ENCODE results near the gene ELN. TPM values are rescaled to one million over a fixed set of nuclear protein-coding genes. Genes with fewer than 3 reads are reported as not detected.

Gene ELN
- total RNA-seq, 1 experiment from 2014 or later: 0.23 TPM

DNA sequence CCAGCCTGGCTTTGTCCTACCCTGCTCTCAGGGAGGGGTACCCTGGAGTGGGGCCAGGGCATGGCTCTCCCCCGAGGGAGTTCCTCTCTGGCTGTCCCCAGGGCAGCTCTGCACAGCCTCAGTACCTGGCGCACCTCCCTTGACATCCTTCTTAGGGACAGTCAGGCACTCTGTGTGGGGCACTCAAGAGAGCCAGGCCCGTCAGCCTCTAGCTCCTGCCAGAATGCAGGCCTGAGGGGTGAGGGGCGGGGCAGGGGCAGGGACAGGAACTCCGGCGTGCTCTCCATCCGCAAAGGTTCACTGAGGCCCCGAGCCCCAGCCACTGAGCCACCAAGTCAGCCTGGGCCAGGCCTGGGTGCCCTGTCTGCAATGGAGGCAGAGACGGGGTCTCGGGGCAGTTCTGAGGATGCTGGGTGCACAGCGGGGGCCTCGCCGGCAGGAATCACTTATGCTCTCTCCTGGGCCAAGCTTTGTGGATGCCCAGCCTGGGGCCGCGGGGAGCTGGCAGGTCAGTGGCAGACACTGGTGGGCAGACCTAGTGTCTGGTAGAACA lies 65.8 kb downstream of the ELN start:
- DNase-seq (ENCODE audit: low read depth): no peak

DNA sequence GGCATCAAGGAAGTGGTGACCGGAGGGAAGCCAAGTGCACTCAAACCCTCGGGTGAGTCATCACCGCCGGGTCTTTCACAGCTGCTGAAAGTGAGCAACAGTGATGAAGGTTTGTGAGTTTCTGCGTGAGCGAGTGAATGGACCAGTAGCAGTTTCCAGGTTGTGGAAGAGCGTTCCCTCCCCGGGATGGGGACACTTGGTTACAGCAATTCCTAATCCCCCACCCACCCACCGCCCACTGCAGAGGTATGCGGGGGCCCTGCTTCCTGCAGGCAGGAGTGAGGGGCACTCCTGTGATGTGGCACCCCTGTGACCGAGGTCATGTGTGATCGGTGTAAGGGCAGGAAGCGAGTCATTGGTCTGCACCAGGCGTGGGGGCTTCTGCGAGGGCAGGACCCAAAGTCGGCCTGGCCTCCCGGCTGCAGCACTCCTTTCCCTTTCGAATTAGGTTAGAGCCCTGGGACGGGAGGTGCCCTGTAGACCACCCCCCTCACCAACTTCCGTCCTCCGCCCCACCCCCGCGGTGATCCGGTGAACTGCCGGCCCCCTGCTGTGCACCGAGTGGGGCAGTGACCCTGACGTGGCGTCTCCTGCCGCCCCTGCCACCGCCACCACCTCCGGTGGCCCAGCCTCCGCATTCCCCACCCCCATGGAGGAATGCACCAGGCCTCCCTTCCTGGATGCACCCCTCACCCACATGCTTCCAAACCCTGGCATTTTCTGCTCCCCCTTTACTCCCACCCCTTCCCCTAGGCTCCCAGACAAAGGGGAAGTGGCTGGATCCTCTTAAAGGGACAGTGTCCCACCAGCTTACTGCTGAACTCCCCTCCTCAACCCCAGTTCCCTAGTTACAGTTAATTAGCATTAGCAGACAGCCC lies 66.5 kb downstream of the ELN start:
- peak; percentile 99 for DNase-seq (ENCODE audit: low read depth)

DNA sequence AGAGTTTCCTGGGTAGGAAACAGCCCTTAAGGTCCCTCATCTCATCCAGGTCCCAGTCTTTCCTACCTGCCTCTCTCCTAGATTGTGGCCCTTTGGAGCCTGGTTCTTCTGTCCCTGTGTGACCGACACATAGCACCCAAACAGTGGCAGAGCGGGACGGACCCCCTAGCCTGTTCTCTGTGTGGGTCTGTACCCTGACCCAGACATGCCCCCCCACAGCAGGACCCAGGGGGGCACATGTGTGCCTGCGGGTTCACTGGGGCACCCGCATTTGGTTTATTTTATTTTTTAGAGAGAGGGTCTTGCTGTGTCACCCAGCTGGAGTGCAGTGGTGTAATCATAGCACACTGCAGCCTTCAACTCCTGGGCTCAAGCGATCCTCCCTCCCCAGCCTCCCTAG lies 67.2 kb downstream of the ELN start:
- no peak for DNase-seq (ENCODE audit: low read depth)

DNA sequence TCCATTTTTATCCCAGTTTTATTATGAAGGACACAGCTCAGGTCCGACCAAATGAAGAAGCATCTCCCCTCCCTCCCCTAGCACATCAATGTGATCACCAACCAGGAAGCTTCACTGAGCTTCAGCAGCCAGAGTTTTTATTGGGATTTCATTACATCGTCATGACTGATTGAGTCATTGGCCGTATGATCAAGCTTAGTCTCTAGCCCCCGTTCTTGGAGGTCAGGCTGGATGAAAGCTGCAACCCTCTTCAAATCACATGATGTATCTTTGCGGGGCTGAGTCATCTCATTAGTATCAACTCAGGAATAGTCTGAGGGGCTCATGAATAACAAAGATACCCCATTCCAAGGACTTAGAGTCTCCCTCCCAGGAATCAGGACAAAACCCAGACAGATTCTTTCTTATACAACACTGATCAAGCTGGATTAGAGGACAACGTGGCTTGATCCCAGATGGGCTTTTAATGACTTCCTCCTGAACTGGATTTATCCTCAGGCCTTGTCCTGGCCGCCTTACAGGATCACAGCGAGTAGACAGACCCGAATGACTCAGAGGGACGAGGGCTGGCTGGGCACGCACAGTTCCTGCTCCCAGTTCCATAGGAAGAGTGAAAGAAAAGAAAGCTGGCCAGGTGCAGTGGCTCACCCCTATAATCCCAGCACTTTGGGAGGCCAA lies 70.1 kb downstream of the ELN start:
- peak; percentile 97 for DNase-seq (ENCODE audit: low read depth)

DNA sequence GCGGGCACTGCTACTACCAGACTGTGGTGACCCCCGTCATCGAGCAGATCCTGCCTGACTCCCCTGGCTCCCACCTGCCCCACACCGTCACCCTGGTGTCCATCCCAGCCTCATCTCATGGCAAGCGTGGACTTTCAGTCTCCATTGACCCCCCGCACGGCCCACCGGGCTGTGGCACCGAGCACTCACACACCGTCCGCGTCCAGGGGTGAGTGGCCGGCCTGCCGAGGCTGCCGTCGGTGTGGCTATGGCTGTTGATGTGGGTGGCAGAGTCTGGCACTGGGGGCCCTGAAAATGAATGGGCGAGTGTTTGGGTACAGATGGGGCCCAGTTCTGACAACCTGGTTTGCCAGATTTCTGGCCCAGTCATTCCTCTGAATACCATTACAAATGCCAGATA lies 71.1 kb downstream of the ELN start:
- DNase-seq (ENCODE audit: low read depth): no peak

DNA sequence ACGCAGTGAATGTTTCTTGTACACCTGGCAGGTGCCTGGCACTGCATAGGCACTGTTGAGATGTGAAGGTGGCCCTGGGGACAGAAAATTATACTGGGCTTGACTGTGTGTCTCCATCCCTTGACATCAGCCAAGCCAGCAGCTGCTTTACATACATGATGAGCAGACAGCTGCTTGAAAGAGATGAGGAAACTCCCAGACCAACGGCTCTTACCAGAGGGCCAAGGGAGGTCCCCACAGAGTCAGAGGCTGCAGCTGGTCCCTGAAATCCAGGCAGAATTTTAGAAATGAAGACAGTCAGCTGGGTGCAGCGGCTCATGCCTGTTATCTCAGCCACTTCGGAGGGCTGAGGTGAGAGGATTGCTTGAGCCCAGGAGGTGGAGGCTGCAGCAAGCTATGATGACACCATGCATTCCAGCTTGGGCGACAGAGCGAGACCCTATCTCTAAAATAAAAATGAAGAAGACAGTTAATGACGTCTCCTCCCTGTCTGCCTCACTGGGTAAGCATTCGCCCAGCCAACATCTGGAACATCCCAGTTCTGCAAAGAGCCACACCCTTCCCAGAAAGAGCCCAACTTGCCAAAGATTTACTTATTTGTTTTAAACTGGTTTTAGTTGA lies 73.2 kb downstream of the ELN start:
- no peak for DNase-seq (ENCODE audit: low read depth)

DNA sequence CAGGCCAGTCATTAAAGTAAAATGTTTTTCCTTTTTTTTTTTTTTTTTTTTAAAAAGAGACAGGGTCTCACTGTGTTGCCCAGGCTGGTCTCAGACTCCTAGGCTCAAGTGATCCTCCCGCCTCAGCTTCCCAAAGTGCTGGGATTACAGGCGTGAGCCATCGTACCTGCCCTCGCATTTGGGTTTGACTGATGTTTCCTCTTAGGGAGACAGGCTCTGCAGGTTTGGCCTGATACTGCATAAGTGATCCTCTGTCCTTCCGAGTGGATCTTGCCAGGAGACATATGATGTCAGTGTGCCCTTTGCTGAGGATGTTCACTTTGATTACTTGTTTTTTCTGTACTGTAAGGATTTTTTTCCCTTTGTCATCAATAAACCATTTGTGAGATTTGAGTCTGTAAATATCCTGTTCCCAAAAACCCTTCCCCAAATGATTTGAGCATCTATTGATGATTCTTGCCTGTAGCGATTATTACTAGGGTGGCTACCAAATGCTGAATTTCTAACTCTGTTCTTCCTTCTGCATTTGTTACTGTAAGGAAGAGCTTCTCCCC lies 75.3 kb downstream of the ELN start:
- no peak for DNase-seq (ENCODE audit: low read depth)

GRCh38 chr7:74104702-74105101 lies 76.7 kb downstream of the ELN start:
- peak; percentile 76 for DNase-seq (ENCODE audit: low read depth)

- DNase-seq (ENCODE audit: low read depth): no peak
Observed at GRCh38 chr7:74105992-74106391, 78.0 kb downstream of the ELN start.

DNA sequence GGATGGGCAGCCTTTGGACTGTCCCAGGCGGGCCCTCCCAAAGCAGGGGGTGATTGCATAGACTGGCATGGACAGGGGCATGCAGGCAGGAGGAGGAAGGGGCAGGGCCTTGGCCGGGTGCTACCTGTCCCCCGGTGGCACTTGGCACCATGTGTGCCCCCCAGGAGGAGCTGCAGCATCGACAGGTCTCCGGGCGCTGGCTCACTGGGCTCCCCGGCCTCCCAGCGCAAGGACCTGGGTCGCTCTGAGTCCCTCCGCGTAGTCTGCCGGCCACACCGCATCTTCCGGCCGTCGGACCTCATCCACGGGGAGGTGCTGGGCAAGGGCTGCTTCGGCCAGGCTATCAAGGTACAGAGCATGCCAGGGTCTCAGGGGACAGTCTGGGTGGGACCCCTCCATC lies 78.9 kb downstream of the ELN start:
- DNase-seq (ENCODE audit: low read depth): no peak

DNA sequence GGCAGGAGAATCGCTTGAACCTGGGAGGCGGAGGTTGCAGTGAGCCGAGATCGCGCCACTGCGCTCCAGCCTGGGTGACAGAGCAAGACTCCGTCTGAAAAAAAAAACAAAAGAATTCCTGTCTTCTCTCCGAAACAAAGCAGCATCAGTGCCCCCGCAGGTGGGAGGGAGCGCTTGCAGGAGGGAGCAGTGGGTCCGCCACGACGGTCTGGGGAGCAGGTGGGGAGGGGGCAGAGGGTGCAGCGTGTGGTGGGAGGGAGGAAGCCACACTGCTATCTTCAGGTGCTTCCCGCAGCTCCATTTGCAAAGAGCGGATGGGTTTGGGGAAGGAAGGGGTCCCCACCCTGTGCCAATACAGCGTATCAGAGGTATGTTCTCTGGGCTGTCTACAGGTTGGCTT lies 87.4 kb downstream of the ELN start:
- no peak for DNase-seq (ENCODE audit: low read depth)

DNA sequence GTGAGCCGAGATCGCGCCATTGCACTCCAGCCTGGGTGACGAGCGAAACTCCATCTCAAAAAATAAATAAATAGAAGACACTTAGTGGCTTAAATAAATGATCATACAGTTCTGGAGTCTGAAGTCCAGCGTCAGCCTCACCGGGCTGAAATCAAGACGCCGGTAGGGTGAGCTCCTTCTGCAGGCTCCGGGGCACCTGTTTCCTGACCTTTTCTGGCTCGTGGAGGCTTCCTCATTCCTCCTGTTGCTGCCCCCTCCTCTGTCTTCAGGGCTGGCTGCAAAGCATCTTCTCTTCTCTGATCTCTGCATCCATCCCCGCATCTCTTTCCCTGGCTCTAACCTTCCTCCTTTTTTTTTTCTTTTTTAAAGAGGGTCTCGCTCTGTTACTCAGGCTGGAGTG lies 88.4 kb downstream of the ELN start:
- no peak for DNase-seq (ENCODE audit: low read depth)

Other genes starting within 250 kb of the ELN start
- gene CLDN4, start 197.2 kb upstream of the ELN start, total RNA-seq (2014; rRNA removed; shearing (Covaris generic)): 0.15 and 1.4 TPM in 2 replicates
- 0.48 and 2.3 TPM in 2 replicates for gene METTL27, start 185.7 kb upstream of the ELN start, total RNA-seq (2014; rRNA removed; shearing (Covaris generic))
- gene TMEM270, start 167.0 kb upstream of the ELN start, total RNA-seq (2014; rRNA removed; shearing (Covaris generic)): 0.69 and 1.5 TPM in 2 replicates
- gene LIMK1, start 55.6 kb downstream of the ELN start, total RNA-seq (2014; rRNA removed; shearing (Covaris generic)): 41.0 and 52.2 TPM in 2 replicates
- gene EIF4H, start 146.2 kb downstream of the ELN start, total RNA-seq (2014; rRNA removed; shearing (Covaris generic)): 328 and 366 TPM in 2 replicates
- 0.97 and 0.98 TPM in 2 replicates for gene LAT2, start 181.8 kb downstream of the ELN start, total RNA-seq (2014; rRNA removed; shearing (Covaris generic))
- 142 and 156 TPM in 2 replicates for gene RFC2, start 226.2 kb downstream of the ELN start, total RNA-seq (2014; rRNA removed; shearing (Covaris generic))

Data from Daoy (cell line).